GM12872 (cell line): Measurements from ENCODE around the gene UBE2O.

Experiments
- TF ChIP-seq, protein P1 (sequence below): IDR thresholded peaks from 3 replicates; pipeline ENCODE4 v1.5.1; 2011; ENCODE audit warnings: low read depth, mild to moderate bottlenecking, low read length, moderate library complexity; ENCODE audit not compliant: insufficient read depth

UBE2O gene

DNA sequence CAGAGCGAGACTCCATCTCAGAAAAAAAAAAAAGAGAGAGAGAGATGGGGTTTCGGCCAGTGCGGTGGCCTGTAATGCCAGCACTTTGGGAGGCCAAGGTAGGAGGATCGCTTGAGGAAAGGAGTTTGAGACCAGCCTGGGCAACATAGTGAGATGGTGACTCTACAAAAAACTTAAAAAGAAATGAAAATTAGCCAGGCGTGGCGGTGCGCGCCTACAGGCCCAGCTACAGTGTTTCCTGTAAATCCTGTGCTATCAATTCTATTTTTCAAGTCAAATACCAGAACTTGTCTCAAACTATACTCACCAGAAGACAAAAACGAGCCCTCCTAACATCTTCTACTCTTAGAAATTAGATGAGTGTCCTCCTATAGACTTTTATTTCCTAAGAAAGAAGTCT is 19.3 kb downstream of the UBE2O start:
- TF ChIP-seq, protein P1, sequence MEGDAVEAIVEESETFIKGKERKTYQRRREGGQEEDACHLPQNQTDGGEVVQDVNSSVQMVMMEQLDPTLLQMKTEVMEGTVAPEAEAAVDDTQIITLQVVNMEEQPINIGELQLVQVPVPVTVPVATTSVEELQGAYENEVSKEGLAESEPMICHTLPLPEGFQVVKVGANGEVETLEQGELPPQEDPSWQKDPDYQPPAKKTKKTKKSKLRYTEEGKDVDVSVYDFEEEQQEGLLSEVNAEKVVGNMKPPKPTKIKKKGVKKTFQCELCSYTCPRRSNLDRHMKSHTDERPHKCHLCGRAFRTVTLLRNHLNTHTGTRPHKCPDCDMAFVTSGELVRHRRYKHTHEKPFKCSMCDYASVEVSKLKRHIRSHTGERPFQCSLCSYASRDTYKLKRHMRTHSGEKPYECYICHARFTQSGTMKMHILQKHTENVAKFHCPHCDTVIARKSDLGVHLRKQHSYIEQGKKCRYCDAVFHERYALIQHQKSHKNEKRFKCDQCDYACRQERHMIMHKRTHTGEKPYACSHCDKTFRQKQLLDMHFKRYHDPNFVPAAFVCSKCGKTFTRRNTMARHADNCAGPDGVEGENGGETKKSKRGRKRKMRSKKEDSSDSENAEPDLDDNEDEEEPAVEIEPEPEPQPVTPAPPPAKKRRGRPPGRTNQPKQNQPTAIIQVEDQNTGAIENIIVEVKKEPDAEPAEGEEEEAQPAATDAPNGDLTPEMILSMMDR = no peak

DNA sequence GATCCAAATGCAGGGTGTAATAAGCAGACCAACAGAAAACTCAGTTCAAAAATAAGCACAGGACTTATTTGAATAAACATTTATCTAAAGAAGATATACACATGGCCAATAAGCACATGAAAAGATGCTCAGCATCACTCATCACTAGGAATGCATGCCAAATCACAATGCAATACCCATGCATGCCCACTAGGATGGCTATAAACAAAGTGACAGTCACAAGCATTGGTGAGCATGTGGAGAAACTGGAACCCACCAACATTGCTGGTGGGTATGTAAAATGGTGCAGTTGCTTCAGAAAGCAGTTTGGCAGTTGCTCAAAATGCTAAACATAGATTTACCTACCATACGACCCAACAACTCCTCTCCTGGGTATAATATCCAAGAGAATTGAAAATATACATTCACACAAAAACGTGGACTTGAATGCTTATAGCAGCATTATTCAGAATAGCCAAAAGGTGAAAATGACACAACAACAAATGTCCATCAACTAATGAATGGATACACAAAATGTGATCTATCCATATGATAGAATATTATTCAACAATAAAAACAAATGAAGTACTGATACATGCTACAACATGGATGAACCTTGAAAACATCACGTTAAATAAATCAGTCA is 20.1 kb downstream of the UBE2O start:
- TF ChIP-seq, protein P1 = peak; percentile 71

DNA sequence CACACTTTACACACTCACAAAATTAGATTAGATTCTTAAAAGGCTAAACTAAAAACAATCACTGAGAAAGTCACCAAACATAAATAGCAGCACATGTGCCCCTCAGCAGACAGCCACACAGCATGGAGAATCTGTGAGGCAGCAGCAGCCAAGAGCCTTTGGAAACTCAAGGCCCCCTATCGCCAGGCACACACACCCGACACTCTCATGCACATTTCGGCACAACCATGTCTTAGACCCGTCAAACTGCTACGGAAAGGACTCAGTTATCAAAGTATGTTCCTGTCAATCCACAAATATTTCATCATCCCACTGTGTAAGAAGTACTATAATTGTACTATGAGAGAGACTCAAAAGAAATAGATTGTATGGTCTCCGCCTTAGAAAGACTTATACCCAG is 20.9 kb downstream of the UBE2O start:
- TF ChIP-seq, protein P1 = no peak

DNA sequence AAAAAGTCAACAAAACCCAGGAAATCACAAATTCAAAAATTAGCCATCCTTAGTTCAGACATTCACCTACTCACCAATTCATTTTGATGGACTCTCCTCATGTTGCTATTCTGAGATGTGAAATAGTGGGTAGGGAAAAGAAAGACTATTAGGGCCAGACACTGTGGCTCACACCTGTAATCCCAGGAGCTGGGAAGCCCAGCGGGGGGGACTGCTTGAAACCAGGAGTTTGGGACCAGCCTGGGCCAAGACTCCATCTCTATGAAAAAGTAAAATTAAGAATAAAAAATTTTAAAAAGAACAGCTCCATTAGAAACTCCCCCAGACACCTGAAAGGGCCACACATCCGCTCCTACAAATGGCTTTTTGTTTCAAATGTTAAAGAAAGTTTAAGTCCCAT is 21.4 kb downstream of the UBE2O start:
- TF ChIP-seq, protein P1 = no peak

DNA sequence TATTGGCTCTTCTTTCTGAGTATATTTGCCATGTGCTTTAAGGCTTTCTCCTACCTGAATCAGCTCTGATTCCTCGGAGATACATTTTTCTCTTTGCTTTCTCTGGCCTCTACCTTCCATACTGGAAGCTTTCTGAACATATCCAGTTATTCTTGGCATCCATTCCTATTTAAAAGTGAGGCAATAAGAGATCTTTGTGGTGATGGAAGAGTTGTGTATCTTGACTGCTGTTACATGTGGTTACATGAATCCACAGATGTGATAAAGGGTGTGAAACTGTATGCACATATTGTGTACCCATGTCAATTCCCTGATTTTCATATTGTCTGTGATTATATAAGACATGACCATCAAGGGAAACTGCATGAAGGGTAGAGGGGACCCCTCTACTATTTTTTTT is 24.4 kb downstream of the UBE2O start:
- TF ChIP-seq, protein P1 = no peak

DNA sequence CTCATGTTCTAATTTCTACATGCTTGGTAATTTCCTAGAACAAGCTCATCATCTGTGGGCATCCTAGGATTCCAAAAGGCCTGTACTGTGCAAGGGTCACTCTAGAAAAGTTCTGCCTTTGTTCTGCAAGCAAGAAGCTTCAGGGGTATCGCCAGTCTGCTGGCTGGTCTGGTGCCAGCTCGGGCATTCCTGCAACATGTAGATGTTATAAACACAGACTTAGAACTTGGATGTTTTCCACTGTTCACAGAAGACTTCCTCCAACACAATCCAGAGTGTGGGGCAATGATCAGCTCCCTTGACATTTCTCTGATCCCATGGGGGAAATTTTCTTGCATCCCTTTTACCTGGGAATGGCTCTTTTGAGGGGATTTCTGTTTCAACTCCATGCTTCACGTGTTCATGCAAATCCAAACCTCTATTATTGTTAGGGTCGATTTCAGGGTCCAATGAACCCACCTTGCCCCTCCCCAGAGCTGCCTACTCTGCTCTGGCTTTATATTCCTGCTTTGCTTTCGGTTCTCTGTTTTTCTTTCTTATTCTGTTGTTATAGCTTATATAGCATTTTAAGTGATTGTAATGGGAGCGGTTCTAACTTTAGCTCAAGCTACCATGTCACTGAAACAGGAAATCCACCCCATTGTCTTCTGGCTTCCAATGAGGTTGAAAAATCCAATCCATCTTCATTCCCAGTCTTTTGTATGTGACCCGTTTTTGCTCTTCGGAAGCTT is 25.3 kb downstream of the UBE2O start:
- TF ChIP-seq, protein P1 = no peak

DNA sequence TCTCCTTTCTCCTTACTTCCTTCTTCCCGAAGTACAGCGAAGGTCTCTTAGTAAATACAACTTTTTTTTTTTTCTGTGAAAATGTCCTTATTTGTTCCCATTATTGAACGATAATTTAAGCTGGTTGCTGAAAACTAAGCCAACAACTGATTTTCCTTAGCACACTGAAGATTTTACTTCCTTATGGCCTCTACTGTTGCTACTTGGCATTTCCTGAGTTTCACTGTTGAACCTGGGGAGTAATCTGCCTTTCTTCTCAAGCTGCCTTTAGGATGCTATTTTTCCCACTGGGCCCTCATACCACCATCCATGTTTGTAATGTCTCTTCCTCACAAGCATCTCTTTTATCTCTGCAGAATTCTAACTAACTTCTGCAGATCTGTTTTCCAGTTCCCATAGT is 26.1 kb downstream of the UBE2O start:
- TF ChIP-seq, protein P1 = no peak
